Activated B cell treated with CpG ODN at 0.5 μM for 24 hours (primary cell): Measurements from ENCODE around the gene ASIC3. TPM values are rescaled to one million over a fixed set of nuclear protein-coding genes. Genes with fewer than 3 reads are reported as not detected.
A peak's percentile ranks its signal among the peaks of the same experiment; 100 is the strongest.

ENCODE experiments used
- ATAC-seq: fragments of 200-7000 bp; cut with Tn5 transposase; one replicate; pipeline ENCODE4 v1.10.0; 2021; ENCODE audit warnings: low read depth, mild to moderate bottlenecking, moderate library complexity
- CTCF ChIA-PET: fragments of 350-600 bp; sonication (Branson Sonifier 250); formaldehyde crosslinking; loops from one replicate; lab custom pipeline; 2021; ENCODE audit warnings: antibody characterized with exemption; lab: Charles Lee
- POLR2A ChIA-PET: fragments of 350-600 bp; sonication (Branson Sonifier 250); formaldehyde crosslinking; loops from one replicate; lab custom pipeline; 2021; ENCODE audit warnings: antibody characterized with exemption; lab: Charles Lee
- DNase-seq: peaks from one replicate; pipeline ENCODE4 v3.0.0; 2022
- H3K27ac Mint-ChIP-seq: one replicate; pipeline ENCODE4 v1.8.0; 2020; ENCODE audit warnings: mixed read lengths
- H3K27me3 Mint-ChIP-seq: one replicate; pipeline ENCODE4 v1.8.0; 2021; ENCODE audit warnings: mixed read lengths
- H3K36me3 Mint-ChIP-seq: one replicate; pipeline ENCODE4 v1.8.0; 2021; ENCODE audit warnings: low read depth, mixed read lengths
- H3K4me1 Mint-ChIP-seq: one replicate; pipeline ENCODE4 v1.8.0; 2021; ENCODE audit warnings: mixed read lengths
- H3K4me3 Mint-ChIP-seq: one replicate; pipeline ENCODE4 v1.8.0; 2020; ENCODE audit warnings: mild to moderate bottlenecking, mixed read lengths
- H3K9me3 Mint-ChIP-seq: one replicate; pipeline ENCODE4 v1.8.0; 2020; ENCODE audit warnings: mixed read lengths
- intact Hi-C: fragments of 100-400 bp; cut with micrococcal nuclease; formaldehyde crosslinking; loops from one replicate; pipeline ENCODE4 v1.15.1; 2024
- total RNA-seq: library from RNA; stranded (reverse); gene quantifications from 2 replicates; pipeline ENCODE4 v1.2.3, GENCODE V29; 2022
- TF ChIP-seq, protein P1 (sequence below): fragments of 200-600 bp; IDR thresholded peaks from one replicate; pipeline ENCODE4 v1.8.0; 2022; ENCODE audit warnings: antibody characterized with exemption, mild to moderate bottlenecking

Gene ASIC3
- total RNA-seq, 1 donor from 2014 or later: 1.2 TPM

DNA sequence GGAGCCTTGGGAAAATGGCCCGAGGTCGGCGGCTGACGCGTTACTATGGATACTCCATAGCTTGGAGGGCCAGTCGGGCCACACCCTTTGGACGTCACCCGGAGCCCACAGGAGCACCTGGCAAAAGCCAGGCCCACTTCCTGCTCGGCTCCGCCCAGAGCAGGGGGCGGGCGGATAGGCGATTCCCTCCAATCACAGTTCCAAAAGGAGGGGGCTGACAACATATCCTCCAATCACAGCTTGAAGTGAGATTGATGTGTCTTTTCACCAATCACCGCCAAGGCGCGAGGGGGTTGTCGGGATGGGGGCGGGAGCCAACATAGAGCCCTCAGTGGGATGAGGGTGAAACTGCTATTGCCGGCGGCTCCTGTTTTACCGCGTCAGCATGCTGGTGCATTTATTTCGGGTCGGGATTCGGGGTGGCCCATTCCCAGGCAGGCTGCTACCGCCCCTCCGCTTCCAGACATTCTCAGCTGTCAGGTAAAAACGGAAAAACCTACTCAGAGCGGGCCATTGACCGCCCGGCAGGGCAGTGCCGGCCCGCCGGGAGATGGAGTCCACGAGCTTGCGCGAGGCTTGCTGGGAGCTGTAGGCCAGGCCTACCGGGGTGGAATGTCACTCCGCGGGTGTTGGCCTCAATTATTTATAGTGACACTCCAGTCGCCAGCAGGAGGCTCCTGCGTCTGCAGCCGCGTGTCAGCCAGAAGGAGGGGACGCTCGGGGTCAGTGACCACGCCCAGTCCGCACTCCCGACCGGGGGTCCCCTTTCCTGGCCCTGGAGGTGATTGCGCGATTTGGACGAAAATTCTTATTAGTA is 20.0 kb upstream of the ASIC3 start, which contains the start of gene ABCB8:
ABCB8 (plus strand) TSS at position 320 of the 817 bp plus-strand sequence; CDS start at position 386, 66 bp downstream.
- DNase-seq: peak; percentile 94
- Mint-ChIP-seq H3K36me3 (peaks cover 14% of the 10 kb centered on the region), H3K4me3 (peak within 1 kb of the TSS; percentile 96), H3K27ac (peak within 1 kb of the TSS; percentile 97), H3K9me3 (no peaks in the 10 kb centered on the region), H3K27me3 (peaks cover 9% of the 10 kb centered on the region), H3K4me1 (peaks cover 22% of the 10 kb centered on the region)
- peak; percentile 93 for ATAC-seq
- TF ChIP-seq, protein P1, sequence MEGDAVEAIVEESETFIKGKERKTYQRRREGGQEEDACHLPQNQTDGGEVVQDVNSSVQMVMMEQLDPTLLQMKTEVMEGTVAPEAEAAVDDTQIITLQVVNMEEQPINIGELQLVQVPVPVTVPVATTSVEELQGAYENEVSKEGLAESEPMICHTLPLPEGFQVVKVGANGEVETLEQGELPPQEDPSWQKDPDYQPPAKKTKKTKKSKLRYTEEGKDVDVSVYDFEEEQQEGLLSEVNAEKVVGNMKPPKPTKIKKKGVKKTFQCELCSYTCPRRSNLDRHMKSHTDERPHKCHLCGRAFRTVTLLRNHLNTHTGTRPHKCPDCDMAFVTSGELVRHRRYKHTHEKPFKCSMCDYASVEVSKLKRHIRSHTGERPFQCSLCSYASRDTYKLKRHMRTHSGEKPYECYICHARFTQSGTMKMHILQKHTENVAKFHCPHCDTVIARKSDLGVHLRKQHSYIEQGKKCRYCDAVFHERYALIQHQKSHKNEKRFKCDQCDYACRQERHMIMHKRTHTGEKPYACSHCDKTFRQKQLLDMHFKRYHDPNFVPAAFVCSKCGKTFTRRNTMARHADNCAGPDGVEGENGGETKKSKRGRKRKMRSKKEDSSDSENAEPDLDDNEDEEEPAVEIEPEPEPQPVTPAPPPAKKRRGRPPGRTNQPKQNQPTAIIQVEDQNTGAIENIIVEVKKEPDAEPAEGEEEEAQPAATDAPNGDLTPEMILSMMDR: no peak
- intact Hi-C loops: loop anchor here (1.0 to 5.0 kb wide), 11 partner anchors 10 to 1406 kb away; partner anchors contain the start of genes ABCF2, NUB1, TMUB1 and ZNF775
- ChIA-PET CTCF (interaction anchor here (1.0 to 3.9 kb wide), 4 partner anchors 10 to 83 kb away, joined by 3 to 25 read pairs (median 3); no protein-coding TSS in a partner anchor), POLR2A (interaction anchor here (0.6 to 2.2 kb wide), 14 partner anchors 10 to 1190 kb away, joined by 3 to 21 read pairs (median 4); partner anchors contain the start of genes FASTK, NUB1, SLC4A2 and TMUB1)

DNA sequence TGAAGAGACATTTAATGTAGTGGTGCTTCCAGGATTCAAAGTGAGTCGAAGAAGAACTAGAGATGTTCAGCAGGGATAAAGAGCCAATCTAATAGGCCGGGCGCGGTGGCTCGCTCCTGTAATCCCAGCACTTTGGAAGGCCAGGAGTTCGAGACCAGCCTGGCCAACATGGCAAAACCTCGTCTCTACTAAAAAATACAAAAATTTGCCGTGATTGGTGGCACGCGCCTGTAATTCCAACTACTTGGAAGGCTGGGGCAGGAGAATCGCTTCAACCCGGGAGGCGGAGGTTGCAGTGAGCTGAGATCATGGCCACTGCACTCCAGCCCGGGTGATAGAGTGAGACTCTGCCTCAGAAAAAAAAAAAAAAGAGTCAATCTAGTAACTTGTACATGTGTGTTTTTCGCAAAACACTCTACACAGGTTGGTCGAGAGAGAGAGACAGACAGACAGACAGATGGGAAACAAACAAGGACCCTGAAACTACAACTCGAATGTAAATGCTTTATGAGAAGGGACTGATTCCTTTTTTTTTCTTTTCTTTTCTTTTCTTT is 19.3 kb upstream of the ASIC3 start:
- Mint-ChIP-seq H3K36me3 (peaks cover 14% of the 10 kb centered on the region), H3K4me1 (peaks cover 22% of the 10 kb centered on the region), H3K9me3 (no peaks in the 10 kb centered on the region), H3K4me3 (peak overlapping the region; percentile 96), H3K27ac (peak overlapping the region; percentile 97), H3K27me3 (peaks cover 9% of the 10 kb centered on the region)
- TF ChIP-seq, protein P1: no peak
- CTCF ChIA-PET: interaction anchor here (1.0 to 3.9 kb wide), 4 partner anchors 11 to 82 kb away, joined by 3 to 25 read pairs (median 3); no protein-coding TSS in a partner anchor
- intact Hi-C loops: loop anchor here (1.0 to 5.0 kb wide), 11 partner anchors 11 to 1407 kb away; partner anchors contain the start of genes ABCF2, NUB1, TMUB1 and ZNF775
- DNase-seq: no peak
- no peak for ATAC-seq
- POLR2A ChIA-PET: interaction anchor here (0.9 to 2.2 kb wide), 10 partner anchors 10 to 1191 kb away, joined by 3 to 21 read pairs (median 4); partner anchors contain the start of genes FASTK, NUB1, SLC4A2 and ZNF862

DNA sequence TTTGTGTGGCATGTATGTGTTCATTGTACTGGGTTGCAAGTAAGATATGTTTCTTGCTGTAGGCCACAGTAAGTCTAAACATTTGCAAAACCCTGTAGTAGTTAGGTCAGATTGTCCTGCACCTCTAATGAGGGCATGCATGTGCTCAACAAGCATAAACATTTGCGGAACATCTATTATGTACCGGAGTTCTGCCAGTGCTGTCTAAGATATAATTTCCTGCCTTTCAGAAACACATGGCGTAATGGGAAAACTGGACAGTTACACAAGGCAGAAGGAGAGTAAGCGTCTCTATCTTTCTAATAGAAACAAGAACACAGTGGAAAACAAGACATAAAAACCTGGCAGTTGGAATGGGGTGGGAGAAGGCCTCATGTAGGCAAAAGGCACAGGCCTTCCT is 17.3 kb upstream of the ASIC3 start:
- intact Hi-C loops: no loop called here
- no peak overlapping the region for H3K27ac Mint-ChIP-seq
- peaks cover 2% of the 10 kb centered on the region for H3K27me3 Mint-ChIP-seq
- peaks cover 22% of the 10 kb centered on the region for H3K36me3 Mint-ChIP-seq
- ChIA-PET CTCF (no interaction called here), POLR2A (no interaction called here)
- ATAC-seq: no peak
- no peak for DNase-seq
- H3K4me3 Mint-ChIP-seq: no peak overlapping the region
- H3K4me1 Mint-ChIP-seq: peaks cover 22% of the 10 kb centered on the region
- H3K9me3 Mint-ChIP-seq: no peaks in the 10 kb centered on the region
- TF ChIP-seq, protein P1: no peak

DNA sequence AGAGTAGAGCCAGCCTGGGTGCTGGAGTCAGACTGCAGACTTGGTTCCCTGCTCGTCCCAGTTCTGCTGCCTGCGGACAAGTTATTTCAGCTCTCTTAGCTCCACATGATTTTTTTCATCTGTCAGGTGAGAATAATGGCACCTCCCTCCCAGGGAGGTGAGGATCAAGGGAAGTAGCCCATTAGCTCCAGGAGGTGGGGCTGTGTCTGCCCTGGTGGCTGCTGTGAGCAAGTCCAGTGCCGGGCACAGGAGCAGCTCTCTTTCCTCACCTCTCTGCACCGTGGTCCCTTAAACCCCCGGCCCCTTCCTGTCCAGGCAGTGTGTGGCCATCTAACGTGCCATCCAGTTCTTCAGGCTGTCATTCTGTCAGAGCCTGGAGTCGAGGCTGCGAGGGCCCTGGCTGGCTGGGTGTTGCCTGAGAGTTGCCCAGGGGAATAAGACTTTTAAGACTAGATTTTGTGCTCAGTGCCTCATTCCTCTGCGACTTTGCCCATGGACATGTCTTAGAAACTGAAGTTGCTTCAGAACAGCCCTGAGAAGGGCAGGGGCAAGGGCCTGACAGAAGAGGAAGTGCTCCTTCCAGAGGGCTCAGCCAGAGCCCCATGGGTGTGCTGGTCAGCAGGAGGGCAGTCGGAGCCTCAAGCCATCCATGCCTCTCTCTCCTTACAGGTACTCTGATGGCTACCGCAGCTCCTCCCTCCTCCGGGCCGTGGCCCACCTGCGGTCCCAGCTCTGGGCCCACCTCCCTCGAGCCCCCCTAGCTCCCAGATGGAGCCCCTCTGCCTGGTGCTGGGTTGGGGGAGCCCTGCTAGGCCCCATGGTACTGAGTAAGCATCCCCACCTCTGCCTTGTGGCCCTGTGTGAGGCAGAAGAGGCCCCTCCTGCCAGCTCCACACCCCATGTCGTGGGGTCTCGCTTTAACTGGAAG is 15.1 kb upstream of the ASIC3 start:
- intact Hi-C loops: no loop called here
- DNase-seq (no peak), ATAC-seq (no peak)
- no peaks in the 10 kb centered on the region for H3K9me3 Mint-ChIP-seq
- peaks cover 33% of the 10 kb centered on the region for H3K36me3 Mint-ChIP-seq
- H3K27me3 Mint-ChIP-seq: no peaks in the 10 kb centered on the region
- ChIA-PET CTCF (interaction anchor here (0.7 kb wide), 1 partner anchor 22 kb away, joined by 3 read pairs; no protein-coding TSS in a partner anchor), POLR2A (interaction anchor here (0.7 to 1.2 kb wide), 2 partner anchors 47 to 54 kb away, joined by 3 to 4 read pairs; partner anchors contain the start of gene FASTK)
- TF ChIP-seq, protein P1: no peak
- H3K4me1 Mint-ChIP-seq: peaks cover 12% of the 10 kb centered on the region
- no peak overlapping the region for H3K27ac Mint-ChIP-seq
- no peak overlapping the region for H3K4me3 Mint-ChIP-seq
